ENCODE data around the gene GPR137C. TPM values are rescaled to one million over a fixed set of nuclear protein-coding genes. Genes with fewer than 3 reads are reported as not detected.

The GPR137C gene
- total RNA-seq, 1 donor from 2014 or later = 1.1 TPM

GRCh38 chr14:52650774-52651173, 98.1 kb downstream of the GPR137C start:
- intact Hi-C loops (cut with DNase I) = no loop called here
- DNase-seq (ENCODE audit: low spot score) (no peak), ATAC-seq (no peak)

- DNase-seq (ENCODE audit: low spot score) (no peak), ATAC-seq (no peak)
- intact Hi-C loops (cut with DNase I) = no loop called here
These were observed 104.3 kb downstream of the GPR137C start for GRCh38 chr14:52656905-52657304.

GRCh38 chr14:52660325-52660724, 107.7 kb downstream of the GPR137C start:
- DNase-seq (ENCODE audit: low spot score) = no peak
- intact Hi-C loops (cut with DNase I) = no loop called here
- no peak for ATAC-seq

- no peak for ATAC-seq
These were observed 108.2 kb downstream of the GPR137C start for GRCh38 chr14:52660832-52661231.

GRCh38 chr14:52661314-52661713, 108.7 kb downstream of the GPR137C start:
- DNase-seq (ENCODE audit: low spot score) = no peak
- ATAC-seq = no peak
- intact Hi-C loops (cut with DNase I) = no loop called here

More at GRCh38 chr14:52660832-52661231, 108.2 kb downstream of the GPR137C start:
- DNase-seq (ENCODE audit: low spot score) = no peak
- intact Hi-C loops (cut with DNase I) = no loop called here

- intact Hi-C loops (cut with DNase I) = no loop called here
- no peak for DNase-seq (ENCODE audit: low spot score)
- no peak for ATAC-seq
These were observed 111.2 kb downstream of the GPR137C start for GRCh38 chr14:52663850-52664249.

- no peak for DNase-seq (ENCODE audit: low spot score)
- intact Hi-C loops (cut with DNase I) = no loop called here
- no peak for ATAC-seq
These were observed 126.0 kb downstream of the GPR137C start for GRCh38 chr14:52678591-52678990.

- DNase-seq (ENCODE audit: low spot score) = no peak
- intact Hi-C loops (cut with DNase I) = no loop called here
- no peak for ATAC-seq
These were observed 131.4 kb downstream of the GPR137C start for GRCh38 chr14:52683985-52684520.

- intact Hi-C loops (cut with DNase I) = no loop called here
- ATAC-seq (no peak), DNase-seq (ENCODE audit: low spot score) (no peak)
These were observed 133.5 kb downstream of the GPR137C start for GRCh38 chr14:52686176-52686575.

Other genes starting within 250 kb of the GPR137C start
- 8.5 TPM for gene PTGER2, start 238.5 kb upstream of the GPR137C start, total RNA-seq
- gene TXNDC16, start 331 bp upstream of the GPR137C start, total RNA-seq = 15.2 TPM
- 42.5 TPM for gene ERO1A, start 142.7 kb downstream of the GPR137C start, total RNA-seq
- gene PSMC6, start 154.4 kb downstream of the GPR137C start, total RNA-seq = 79.1 TPM
- 11.3 TPM for gene STYX, start 177.3 kb downstream of the GPR137C start, total RNA-seq
- gene GNPNAT1, start 238.8 kb downstream of the GPR137C start, total RNA-seq = 14.9 TPM